Fibroblast of lung (primary cell): ENCODE measurements around the gene BCAS3. TPM values are rescaled to one million over a fixed set of nuclear protein-coding genes. Genes with fewer than 3 reads are reported as not detected.

ENCODE experiments used
- DNase-seq, 2 donors: peaks; one replicate each; pipeline versions ENCODE4 v3.0.0 to v3.0.0-alpha.2; 2010; ENCODE audit warnings: low read depth in 2 of 2
- H2AFZ ChIP-seq: 2 replicates; pipeline ENCODE4 v1.5.1; 2012; ENCODE audit warnings: low read length, control low read depth, inconsistent platforms
- H3K27ac ChIP-seq: 2 replicates; pipeline ENCODE4 v1.5.1; 2011; ENCODE audit warnings: low read length, control low read depth; ENCODE audit not compliant: insufficient read depth
- H3K27me3 ChIP-seq: 2 replicates; pipeline ENCODE4 v1.5.1; 2011; ENCODE audit warnings: mild to moderate bottlenecking, low read length; ENCODE audit not compliant: control insufficient read depth, insufficient read depth
- H3K36me3 ChIP-seq: 2 replicates; pipeline ENCODE4 v1.5.1; 2011; ENCODE audit warnings: low read length; ENCODE audit not compliant: control insufficient read depth, insufficient read depth
- H3K4me1 ChIP-seq: 2 replicates; pipeline ENCODE4 v1.5.1; 2011; ENCODE audit warnings: low read length; ENCODE audit not compliant: control insufficient read depth, insufficient read depth; ENCODE audit errors: extremely low read depth
- H3K4me2 ChIP-seq: 2 replicates; pipeline ENCODE4 v1.5.1; 2011; ENCODE audit warnings: low read length, control low read depth; ENCODE audit not compliant: insufficient read depth; ENCODE audit errors: extremely low read depth
- H3K4me3 ChIP-seq, 4 experiments: fragments of 200-600 bp in 1 of 4; sonication (generic) in 1 of 4; replicated peaks in 1 of 4; 2 replicates each; pipeline ENCODE4 v1.5.1; 2011 to 2016; ENCODE audit warnings: low read length in 4 of 4, low read depth in 3 of 4, mild to moderate bottlenecking in 3 of 4, control low read depth in 2 of 4, inconsistent platforms in 1 of 4, mixed read lengths in 1 of 4; ENCODE audit not compliant: insufficient read depth in 1 of 4; ENCODE audit errors: control extremely low read depth in 1 of 4
- H3K79me2 ChIP-seq: 2 replicates; pipeline ENCODE4 v1.5.1; 2012; ENCODE audit warnings: mild to moderate bottlenecking, low read length, inconsistent platforms; ENCODE audit not compliant: control insufficient read depth, insufficient read depth
- H3K9ac ChIP-seq: 2 replicates; pipeline ENCODE4 v1.5.1; 2011; ENCODE audit warnings: mild to moderate bottlenecking, low read length, control low read depth; ENCODE audit not compliant: insufficient read depth
- H3K9me3 ChIP-seq: 2 replicates; pipeline ENCODE4 v1.5.1; 2012; ENCODE audit warnings: low read depth, low read length; ENCODE audit not compliant: control insufficient read depth, insufficient read depth
- H4K20me1 ChIP-seq: 2 replicates; pipeline ENCODE4 v1.5.1; 2011; ENCODE audit warnings: low read length; ENCODE audit not compliant: control insufficient read depth, insufficient read depth; ENCODE audit errors: extremely low read depth
- EZH2 ChIP-seq: IDR thresholded peaks from 2 replicates; pipeline ENCODE4 v1.5.1; 2012; ENCODE audit warnings: low read length, control low read depth, mild to moderate bottlenecking; ENCODE audit errors: missing control alignments
- polyA plus RNA-seq, 2 donors: library from polyadenylated mRNA; depleted of rRNA in 1 of 2; stranded (reverse) in 1 of 2; unstranded in 1 of 2; fragments of >200 nt; gene quantifications; 2 replicates each; pipeline ENCODE4 v1.2.1, GENCODE V29; 2011 to 2012; ENCODE audit warnings: missing spikeins in 1 of 2
- total RNA-seq: library from RNA; depleted of rRNA; stranded (reverse); fragments of >200 nt; gene quantifications from 2 replicates; pipeline ENCODE4 v1.2.1, GENCODE V29; 2014
- TF ChIP-seq, protein P1 (sequence below), 2 donors: IDR thresholded peaks in 1 of 2; conservative IDR thresholded peaks in 1 of 2; 1 replicate in 1 of 2; 2 replicates in 1 of 2; pipeline ENCODE4 v1.5.1; 2011 to 2012; ENCODE audit warnings: low read length in 2 of 2, control low read depth in 1 of 2, inconsistent platforms in 1 of 2, low read depth in 1 of 2, mild to moderate bottlenecking in 1 of 2

Gene BCAS3
- total and polyA plus RNA-seq, 2 donors (not counting 1 experiment from before 2014, with no cell fraction given) = 9.9 to 43.6 TPM

DNA sequence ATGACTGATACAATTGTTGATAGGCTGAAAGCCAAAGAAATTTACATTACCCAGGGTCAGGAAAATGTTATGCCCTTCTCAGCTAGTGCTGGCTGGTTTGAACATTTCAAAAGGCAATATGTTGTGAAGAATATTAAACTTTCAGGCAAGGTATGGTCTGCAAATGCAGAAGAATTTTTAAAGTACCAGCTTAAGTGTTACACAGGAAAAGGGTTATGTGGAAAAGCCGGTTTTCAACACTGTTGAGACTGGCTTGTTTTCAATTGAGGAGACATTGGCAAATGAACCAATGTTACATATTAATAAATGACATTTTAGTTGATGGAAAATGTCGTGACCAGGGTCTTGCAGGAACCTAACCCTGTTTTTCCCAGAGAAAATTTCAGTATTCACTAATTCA is 506.1 kb downstream of the BCAS3 start:
- Histone ChIP-seq H3K4me2 (no peak overlapping the region), H2AFZ (no peak overlapping the region), H3K4me3 (no peak overlapping the region), H3K27ac (no peak overlapping the region), H3K79me2 (no peaks in the 10 kb centered on the region), H4K20me1 (no peaks in the 10 kb centered on the region), H3K27me3 (no peaks in the 10 kb centered on the region), H3K9me3 (no peaks in the 10 kb centered on the region), H3K9ac (no peak overlapping the region), H3K4me1 (no peaks in the 10 kb centered on the region), H3K36me3 (no peaks in the 10 kb centered on the region)
- no peak for DNase-seq
- TF ChIP-seq EZH2 = no peak
- TF ChIP-seq, protein P1, sequence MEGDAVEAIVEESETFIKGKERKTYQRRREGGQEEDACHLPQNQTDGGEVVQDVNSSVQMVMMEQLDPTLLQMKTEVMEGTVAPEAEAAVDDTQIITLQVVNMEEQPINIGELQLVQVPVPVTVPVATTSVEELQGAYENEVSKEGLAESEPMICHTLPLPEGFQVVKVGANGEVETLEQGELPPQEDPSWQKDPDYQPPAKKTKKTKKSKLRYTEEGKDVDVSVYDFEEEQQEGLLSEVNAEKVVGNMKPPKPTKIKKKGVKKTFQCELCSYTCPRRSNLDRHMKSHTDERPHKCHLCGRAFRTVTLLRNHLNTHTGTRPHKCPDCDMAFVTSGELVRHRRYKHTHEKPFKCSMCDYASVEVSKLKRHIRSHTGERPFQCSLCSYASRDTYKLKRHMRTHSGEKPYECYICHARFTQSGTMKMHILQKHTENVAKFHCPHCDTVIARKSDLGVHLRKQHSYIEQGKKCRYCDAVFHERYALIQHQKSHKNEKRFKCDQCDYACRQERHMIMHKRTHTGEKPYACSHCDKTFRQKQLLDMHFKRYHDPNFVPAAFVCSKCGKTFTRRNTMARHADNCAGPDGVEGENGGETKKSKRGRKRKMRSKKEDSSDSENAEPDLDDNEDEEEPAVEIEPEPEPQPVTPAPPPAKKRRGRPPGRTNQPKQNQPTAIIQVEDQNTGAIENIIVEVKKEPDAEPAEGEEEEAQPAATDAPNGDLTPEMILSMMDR (conservative IDR thresholded peaks at IDR 0.05 in 1 of 2, IDR thresholded peaks at IDR 0.05 in 1 of 2; ENCODE audit: low read depth in 1 of 2, low read length in 2 of 2) = no peak

DNA sequence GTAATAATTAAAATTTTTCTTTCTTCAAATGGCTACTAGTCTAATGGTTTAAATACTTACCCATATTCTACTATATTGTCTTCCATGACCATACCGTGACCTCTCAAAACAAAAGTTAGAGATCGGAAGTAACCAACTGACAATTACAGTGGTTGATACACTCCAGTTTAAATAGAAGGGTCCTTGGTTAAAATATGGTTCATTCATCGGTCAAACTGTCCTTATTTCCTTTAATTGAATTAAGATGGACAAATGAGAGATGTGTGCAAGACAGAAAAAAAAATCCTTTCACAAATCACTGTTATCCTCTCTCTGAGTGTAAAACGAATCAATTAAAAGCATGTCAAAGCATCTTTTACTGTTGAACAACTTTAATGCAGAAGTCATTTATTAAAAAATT is 507.7 kb downstream of the BCAS3 start:
- Histone ChIP-seq H3K9me3 (no peaks in the 10 kb centered on the region), H3K4me3 (no peak overlapping the region), H4K20me1 (no peaks in the 10 kb centered on the region), H3K27ac (no peak overlapping the region), H2AFZ (no peak overlapping the region), H3K27me3 (no peaks in the 10 kb centered on the region), H3K79me2 (no peaks in the 10 kb centered on the region), H3K4me2 (no peak overlapping the region), H3K4me1 (no peaks in the 10 kb centered on the region), H3K9ac (no peak overlapping the region), H3K36me3 (no peaks in the 10 kb centered on the region)
- TF ChIP-seq EZH2 = no peak
- TF ChIP-seq, protein P1 (conservative IDR thresholded peaks at IDR 0.05 in 1 of 2, IDR thresholded peaks at IDR 0.05 in 1 of 2; ENCODE audit: low read depth in 1 of 2, low read length in 2 of 2) = no peak
- no peak for DNase-seq

DNA sequence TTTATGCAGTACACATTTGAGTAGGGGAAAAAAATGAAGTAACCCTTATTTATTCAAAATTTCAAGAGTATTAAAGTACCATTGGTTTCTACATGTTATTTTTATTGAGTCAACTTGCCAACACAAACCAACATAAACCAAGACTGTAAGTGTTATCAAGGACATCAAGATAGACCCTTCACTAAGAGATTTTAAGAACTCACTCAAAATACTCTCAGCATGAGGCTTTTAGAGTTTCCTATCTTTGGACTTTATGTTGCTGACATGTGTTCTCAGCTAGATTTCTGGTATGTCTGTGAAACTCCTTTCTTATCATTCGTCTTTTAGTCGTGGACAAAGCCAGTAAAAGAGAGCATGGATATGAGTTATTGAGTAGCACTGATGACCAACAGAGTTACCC is 509.4 kb downstream of the BCAS3 start:
- TF ChIP-seq EZH2 = no peak
- TF ChIP-seq, protein P1 (conservative IDR thresholded peaks at IDR 0.05 in 1 of 2, IDR thresholded peaks at IDR 0.05 in 1 of 2; ENCODE audit: low read depth in 1 of 2, low read length in 2 of 2) = no peak
- H2AFZ ChIP-seq = no peak overlapping the region
- no peak overlapping the region for H3K9ac ChIP-seq
- no peak overlapping the region for H3K27ac ChIP-seq
- no peak overlapping the region for H3K4me2 ChIP-seq
- H4K20me1 ChIP-seq = no peaks in the 10 kb centered on the region
- peak in 1 of 2 donors; percentile 1 for DNase-seq
- H3K79me2 ChIP-seq = no peaks in the 10 kb centered on the region
- H3K9me3 ChIP-seq = no peaks in the 10 kb centered on the region
- H3K27me3 ChIP-seq = no peaks in the 10 kb centered on the region
- no peaks in the 10 kb centered on the region for H3K36me3 ChIP-seq
- H3K4me1 ChIP-seq = no peaks in the 10 kb centered on the region
- H3K4me3 ChIP-seq = no peak overlapping the region
